ENCODE measurements around the gene ATP2B3. TPM values are rescaled to one million over a fixed set of nuclear protein-coding genes. Genes with fewer than 3 reads are reported as not detected.

Gene ATP2B3
- total and polyA plus RNA-seq, 9 of the 15 experiments (the other 6 are each of a cell fraction or from before 2014, with no cell fraction given) = 0.04 TPM; not detected in 8

GRCh38 chrX:153482376-153483015 lies 34.9 kb upstream of the ATP2B3 start (continued):
- TF ChIP-seq PRDM10 (IDR thresholded peaks at IDR 0.05; ENCODE audit: partially characterized antibody) (no peak), CXXC5 (CRISPR knock-in tag; IDR thresholded peaks at IDR 0.05) (no peak), ESRRA (IDR thresholded peaks at IDR 0.05; ENCODE audit: borderline replicate concordance, low read depth) (no peak), HNRNPH1 (optimal IDR thresholded peaks at IDR 0.05; ENCODE audit: low read depth, low read length) (no peak), RAD51 (IDR thresholded peaks at IDR 0.05; ENCODE audit: borderline replicate concordance, low read depth) (no peak), HMG20B (CRISPR knock-in tag; IDR thresholded peaks at IDR 0.05) (no peak), CHD7 (IDR thresholded peaks at IDR 0.05; ENCODE audit: low read depth, low read length) (no peak)

Measured in K562 (cell line).